ENCODE measurements around the gene CD151.

The CD151 gene

GRCh38 chr11:826227-826621 is 6.5 kb upstream of the CD151 start:
- no peak for TF ChIP-seq CTCF (IDR thresholded peaks at IDR 0.05)

GRCh38 chr11:826836-827145 is 6.0 kb upstream of the CD151 start:
- no peak for TF ChIP-seq CTCF (IDR thresholded peaks at IDR 0.05)

GRCh38 chr11:827146-827896 is 5.4 kb upstream of the CD151 start:
- no peak for TF ChIP-seq CTCF (IDR thresholded peaks at IDR 0.05)

GRCh38 chr11:827897-828192 is 4.9 kb upstream of the CD151 start, which contains the start of gene CRACR2B:
TSS of gene CRACR2B (plus strand) at chr11:827919. CDS start at chr11:828608, 689 bp downstream.
- TF ChIP-seq CTCF (IDR thresholded peaks at IDR 0.05), result no peak

GRCh38 chr11:828506-829175 is 4.1 kb upstream of the CD151 start:
- no peak for TF ChIP-seq CTCF (IDR thresholded peaks at IDR 0.05)

GRCh38 chr11:829176-829846 is 3.4 kb upstream of the CD151 start:
- no peak for TF ChIP-seq CTCF (IDR thresholded peaks at IDR 0.05)

GRCh38 chr11:829847-830294 is 2.9 kb upstream of the CD151 start:
- TF ChIP-seq CTCF (IDR thresholded peaks at IDR 0.05), result no peak

All from LNCAP (cell line).